ENCODE results near the gene C9.

- TF ChIP-seq CTCF (optimal IDR thresholded peaks at IDR 0.05 in 1 of 3, IDR thresholded peaks at IDR 0.05 in 1 of 3, conservative IDR thresholded peaks at IDR 0.05 in 1 of 3; ENCODE audit: extremely low read depth in 1 of 3, insufficient read depth in 2 of 3, low read length in 3 of 3) (no peak), EZH2 (IDR thresholded peaks at IDR 0.05; ENCODE audit: low read length) (no peak)
These were observed 3.4 kb upstream of the C9 start for GRCh38 chr5:39367711-39368110.
